NB4 (cell line): ENCODE measurements around the gene VAV3.

ENCODE experiments used
- POLR2A ChIP-seq: IDR thresholded peaks from 2 replicates; pipeline ENCODE4 v1.6.1; 2011; ENCODE audit warnings: mild to moderate bottlenecking; ENCODE audit not compliant: insufficient read length; ENCODE audit errors: extremely low read depth
- TF ChIP-seq, protein P1 (sequence below): IDR thresholded peaks from one replicate; pipeline ENCODE4 v1.5.1; 2012; ENCODE audit warnings: low read depth, low read length
- TF ChIP-seq, protein P2 (sequence below): IDR thresholded peaks from 2 replicates; pipeline ENCODE4 v1.6.1; 2011; ENCODE audit warnings: low read depth, low read length

DNA sequence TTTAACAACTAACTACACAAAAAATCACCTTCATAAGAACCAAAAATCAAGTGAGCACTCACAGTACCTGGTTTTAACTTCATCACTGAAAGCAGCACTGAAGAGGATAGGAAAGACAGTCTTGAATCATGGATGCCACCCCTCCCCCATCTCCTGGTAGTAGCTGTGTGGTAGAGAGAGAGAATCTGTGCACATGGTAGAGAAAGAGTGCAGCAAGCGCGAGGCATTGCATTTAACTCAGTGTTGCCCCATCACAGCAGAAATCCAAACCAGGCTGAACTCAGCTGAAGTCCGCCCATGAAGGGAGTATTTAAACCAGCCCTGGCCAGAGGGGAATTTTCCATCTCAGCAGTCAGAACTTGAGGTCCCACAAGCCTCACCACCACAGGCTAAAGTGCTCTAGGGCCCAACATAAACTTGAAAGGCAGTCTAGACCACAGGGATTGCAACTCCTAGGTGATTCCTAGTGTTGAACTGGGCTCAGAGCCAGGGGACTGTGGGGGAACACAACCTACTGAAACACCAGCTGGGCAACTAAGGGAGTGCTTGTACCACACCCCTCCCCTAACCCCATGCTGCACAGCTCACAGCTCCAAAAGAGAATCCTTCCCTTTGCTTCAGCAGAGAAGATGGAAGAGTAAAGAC is 38.4 kb downstream of the VAV3 start:
- TF ChIP-seq POLR2A, result no peak
- TF ChIP-seq, protein P1, sequence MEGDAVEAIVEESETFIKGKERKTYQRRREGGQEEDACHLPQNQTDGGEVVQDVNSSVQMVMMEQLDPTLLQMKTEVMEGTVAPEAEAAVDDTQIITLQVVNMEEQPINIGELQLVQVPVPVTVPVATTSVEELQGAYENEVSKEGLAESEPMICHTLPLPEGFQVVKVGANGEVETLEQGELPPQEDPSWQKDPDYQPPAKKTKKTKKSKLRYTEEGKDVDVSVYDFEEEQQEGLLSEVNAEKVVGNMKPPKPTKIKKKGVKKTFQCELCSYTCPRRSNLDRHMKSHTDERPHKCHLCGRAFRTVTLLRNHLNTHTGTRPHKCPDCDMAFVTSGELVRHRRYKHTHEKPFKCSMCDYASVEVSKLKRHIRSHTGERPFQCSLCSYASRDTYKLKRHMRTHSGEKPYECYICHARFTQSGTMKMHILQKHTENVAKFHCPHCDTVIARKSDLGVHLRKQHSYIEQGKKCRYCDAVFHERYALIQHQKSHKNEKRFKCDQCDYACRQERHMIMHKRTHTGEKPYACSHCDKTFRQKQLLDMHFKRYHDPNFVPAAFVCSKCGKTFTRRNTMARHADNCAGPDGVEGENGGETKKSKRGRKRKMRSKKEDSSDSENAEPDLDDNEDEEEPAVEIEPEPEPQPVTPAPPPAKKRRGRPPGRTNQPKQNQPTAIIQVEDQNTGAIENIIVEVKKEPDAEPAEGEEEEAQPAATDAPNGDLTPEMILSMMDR, result no peak
- TF ChIP-seq, protein P2, sequence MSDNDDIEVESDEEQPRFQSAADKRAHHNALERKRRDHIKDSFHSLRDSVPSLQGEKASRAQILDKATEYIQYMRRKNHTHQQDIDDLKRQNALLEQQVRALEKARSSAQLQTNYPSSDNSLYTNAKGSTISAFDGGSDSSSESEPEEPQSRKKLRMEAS, result no peak
